SK-N-SH treated with all-trans-retinoic acid at 6 μM for 48 hours (cell line): ENCODE data around the gene SEL1L2.
A peak's percentile ranks its signal among the peaks of the same experiment; 100 is the strongest.

ENCODE experiments used
- ATAC-seq: fragments of 200-7000 bp; cut with Tn5 transposase; 3 replicates; pipeline ENCODE4 v1.9.1; 2020; ENCODE audit warnings: mild to moderate bottlenecking, moderate library complexity
- ARNTL ChIP-seq: fragments of 450-650 bp; formaldehyde crosslinking; IDR thresholded peaks from 2 replicates; pipeline ENCODE4 v1.5.0; 2020; ENCODE audit warnings: low read depth, mild to moderate bottlenecking, moderate library complexity, borderline replicate concordance
- BACH2 ChIP-seq: fragments of 250-450 bp; sonication (Bioruptor Pico); IDR thresholded peaks from 2 replicates; pipeline ENCODE4 v1.9.0; 2021; ENCODE audit warnings: mild to moderate bottlenecking, borderline replicate concordance
- ESRRG ChIP-seq: fragments of 250-450 bp; sonication (Bioruptor Pico); IDR thresholded peaks from 2 replicates; pipeline ENCODE4 v1.6.1; 2021; ENCODE audit warnings: mild to moderate bottlenecking
- GLIS3 ChIP-seq: fragments of 250-450 bp; sonication (Bioruptor Pico); IDR thresholded peaks from 2 replicates; pipeline ENCODE4 v1.5.0; 2020; ENCODE audit warnings: mild to moderate bottlenecking, moderate library complexity
- ISL1 ChIP-seq: fragments of 250-450 bp; sonication (Bioruptor Pico); IDR thresholded peaks from 2 replicates; pipeline ENCODE4 v2.1.2; 2022; ENCODE audit warnings: mild to moderate bottlenecking, moderate library complexity
- OSR1 ChIP-seq: fragments of 250-450 bp; sonication (Bioruptor Pico); IDR thresholded peaks from 2 replicates; pipeline ENCODE4 v1.8.0; 2022; ENCODE audit warnings: moderate library complexity, mild to moderate bottlenecking, inconsistent platforms
- PPARA ChIP-seq: fragments of 250-450 bp; sonication (Bioruptor Pico); IDR thresholded peaks from 2 replicates; pipeline ENCODE4 v1.5.0; 2020; ENCODE audit warnings: mild to moderate bottlenecking, borderline replicate concordance
- RARB ChIP-seq: fragments of 250-450 bp; sonication (Bioruptor Pico); IDR thresholded peaks from 2 replicates; pipeline ENCODE4 v1.8.0; 2021; ENCODE audit warnings: mild to moderate bottlenecking, moderate library complexity
- SNAI2 ChIP-seq: fragments of 250-450 bp; sonication (Bioruptor Pico); IDR thresholded peaks from 2 replicates; pipeline ENCODE4 v1.5.0; 2020; ENCODE audit warnings: mild to moderate bottlenecking, moderate library complexity
- TCF4 ChIP-seq: fragments of 250-450 bp; sonication (Bioruptor Pico); IDR thresholded peaks from 2 replicates; pipeline ENCODE4 v1.8.0; 2021; ENCODE audit warnings: mild to moderate bottlenecking, moderate library complexity, borderline replicate concordance
- TOX ChIP-seq: fragments of 250-450 bp; sonication (Bioruptor Pico); IDR thresholded peaks from 2 replicates; pipeline ENCODE4 v1.8.0; 2021; ENCODE audit warnings: mild to moderate bottlenecking, moderate library complexity, borderline replicate concordance
- ZC3H10 ChIP-seq: fragments of 250-450 bp; sonication (Bioruptor Pico); IDR thresholded peaks from 2 replicates; pipeline ENCODE4 v1.5.1; 2021; ENCODE audit warnings: mild to moderate bottlenecking, moderate library complexity
- ZFP3 ChIP-seq: fragments of 250-450 bp; sonication (Bioruptor Pico); IDR thresholded peaks from 2 replicates; pipeline ENCODE4 v1.5.0; 2020; ENCODE audit warnings: mild to moderate bottlenecking, moderate library complexity
- ZFP30 ChIP-seq: fragments of 450-650 bp; formaldehyde crosslinking; IDR thresholded peaks from 2 replicates; pipeline ENCODE4 v1.5.0; 2022; ENCODE audit warnings: mild to moderate bottlenecking, moderate library complexity
- ZNF565 ChIP-seq: fragments of 450-650 bp; formaldehyde crosslinking; conservative IDR thresholded peaks from 2 replicates; pipeline ENCODE4 v1.5.0; 2020; ENCODE audit warnings: low read depth, mild to moderate bottlenecking, moderate library complexity
- ZNF70 ChIP-seq: fragments of 450-650 bp; formaldehyde crosslinking; IDR thresholded peaks from 2 replicates; pipeline ENCODE4 v1.5.0; 2020; ENCODE audit warnings: mild to moderate bottlenecking, moderate library complexity
- ZNF8 ChIP-seq: fragments of 450-650 bp; formaldehyde crosslinking; IDR thresholded peaks from 2 replicates; pipeline ENCODE4 v1.5.0; 2020; ENCODE audit warnings: mild to moderate bottlenecking, moderate library complexity
- TF ChIP-seq, protein P1 (sequence below): fragments of 250-450 bp; sonication (Bioruptor Pico); IDR thresholded peaks from 2 replicates; pipeline ENCODE4 v1.8.0; 2020; ENCODE audit warnings: mild to moderate bottlenecking, moderate library complexity, borderline replicate concordance
- TF ChIP-seq, protein P2 (sequence below): fragments of 250-450 bp; sonication (Bioruptor Pico); IDR thresholded peaks from 2 replicates; pipeline ENCODE4 v1.5.0; 2020; ENCODE audit warnings: mild to moderate bottlenecking, moderate library complexity
- TF ChIP-seq, protein P3 (sequence below): fragments of 250-450 bp; sonication (Bioruptor Pico); IDR thresholded peaks from 2 replicates; pipeline ENCODE4 v1.5.1; 2020; ENCODE audit warnings: low read depth, mild to moderate bottlenecking, moderate library complexity
- TF ChIP-seq, protein P4 (sequence below): fragments of 250-450 bp; sonication (Bioruptor Pico); IDR thresholded peaks from 2 replicates; pipeline ENCODE4 v1.5.1; 2021; ENCODE audit warnings: mild to moderate bottlenecking, moderate library complexity

SEL1L2 gene

DNA sequence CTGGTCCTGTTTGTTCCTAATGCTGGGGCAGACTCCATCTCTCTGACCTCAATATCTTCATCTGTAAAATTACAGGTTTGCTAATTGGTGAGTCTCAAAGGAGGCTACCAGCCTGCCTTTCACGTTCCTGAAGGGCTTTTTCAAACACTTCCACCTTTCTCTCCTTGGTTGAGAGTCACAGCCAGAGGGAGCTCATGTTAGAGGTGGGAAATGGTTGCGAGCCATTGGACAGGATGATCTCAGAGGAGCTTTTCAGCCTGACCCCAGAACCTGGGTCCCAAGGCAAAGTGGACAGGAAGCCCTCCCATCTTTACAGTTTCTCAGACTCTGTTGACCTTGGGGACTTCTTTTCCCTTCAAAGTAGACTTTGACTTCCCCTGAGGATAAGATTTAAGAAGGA is 168.0 kb downstream of the SEL1L2 start:
- no peak for ATAC-seq
- TF ChIP-seq GLIS3 (CRISPR knock-in tag), result no peak
- TF ChIP-seq RARB (CRISPR knock-in tag), result no peak
- TF ChIP-seq ZFP30 (CRISPR knock-in tag), result no peak

DNA sequence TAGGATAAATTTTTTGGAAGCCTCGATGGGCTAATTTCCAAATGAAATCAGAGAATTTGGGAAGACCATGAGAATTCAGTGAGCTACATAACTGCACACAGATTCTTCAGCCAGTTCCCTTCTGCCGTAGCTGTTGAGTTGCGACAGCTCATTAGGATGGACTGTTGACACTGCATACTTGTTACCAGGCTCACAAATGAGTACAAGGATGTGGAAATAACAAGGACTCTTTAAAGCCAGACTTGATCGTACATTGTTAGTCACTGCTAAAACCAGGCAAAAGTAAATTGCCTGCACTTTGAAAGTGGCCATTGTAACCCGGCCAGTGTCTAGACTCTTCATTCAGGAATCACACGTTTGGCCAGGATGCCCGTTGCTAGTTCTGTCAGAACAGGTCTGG is 168.5 kb downstream of the SEL1L2 start:
- TF ChIP-seq TOX (CRISPR knock-in tag) (no peak), OSR1 (CRISPR knock-in tag) (no peak), RARB (CRISPR knock-in tag) (no peak), ARNTL (CRISPR knock-in tag) (no peak), ZNF565 (CRISPR knock-in tag) (no peak)
- no peak for ATAC-seq

DNA sequence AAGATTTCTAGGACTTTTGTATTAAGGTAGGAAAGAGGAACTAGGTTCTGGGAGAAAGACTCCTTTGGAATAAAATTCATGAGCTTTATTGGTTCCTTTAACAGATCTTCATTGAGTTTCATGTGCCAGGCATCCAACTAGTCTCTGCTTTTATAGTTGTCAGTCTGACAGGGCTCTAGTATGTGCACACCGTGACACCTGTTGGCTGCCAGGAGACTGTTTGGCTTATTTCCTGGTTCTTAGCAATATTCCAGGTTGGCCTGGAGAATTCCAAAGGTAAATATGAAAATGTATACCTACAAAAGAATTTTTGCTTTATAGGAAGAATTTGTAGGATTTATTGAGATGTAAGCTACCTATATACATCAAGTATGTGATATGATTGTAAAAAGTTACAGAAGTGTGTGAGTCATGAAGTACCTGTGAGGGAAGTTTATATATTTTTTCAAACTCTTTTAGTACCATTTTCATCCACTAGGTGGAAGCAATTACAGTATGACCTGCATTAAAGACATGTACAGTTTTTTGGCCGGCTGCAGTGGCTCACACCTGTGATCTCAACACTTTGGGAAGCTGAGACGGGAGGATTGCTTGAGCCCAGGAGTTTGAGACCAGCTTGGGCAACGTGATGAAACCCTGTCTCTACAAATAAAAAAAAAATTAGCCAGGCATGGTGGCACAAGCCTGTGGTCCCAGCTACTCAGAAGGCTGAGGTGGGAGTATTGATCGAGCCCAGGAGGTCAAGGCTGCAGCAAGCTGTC is 170.3 kb downstream of the SEL1L2 start:
- ATAC-seq, result peak; percentile 83
- TF ChIP-seq OSR1 (CRISPR knock-in tag) (no peak), SNAI2 (CRISPR knock-in tag) (no peak), ARNTL (CRISPR knock-in tag) (no peak), ZC3H10 (CRISPR knock-in tag) (no peak), GLIS3 (CRISPR knock-in tag) (no peak), ZNF70 (CRISPR knock-in tag) (no peak), PPARA (CRISPR knock-in tag) (no peak), ZNF8 (CRISPR knock-in tag) (no peak), TOX (CRISPR knock-in tag) (no peak), ZNF565 (CRISPR knock-in tag) (no peak), ESRRG (no peak), TCF4 (CRISPR knock-in tag) (no peak)
- TF ChIP-seq, protein P1, sequence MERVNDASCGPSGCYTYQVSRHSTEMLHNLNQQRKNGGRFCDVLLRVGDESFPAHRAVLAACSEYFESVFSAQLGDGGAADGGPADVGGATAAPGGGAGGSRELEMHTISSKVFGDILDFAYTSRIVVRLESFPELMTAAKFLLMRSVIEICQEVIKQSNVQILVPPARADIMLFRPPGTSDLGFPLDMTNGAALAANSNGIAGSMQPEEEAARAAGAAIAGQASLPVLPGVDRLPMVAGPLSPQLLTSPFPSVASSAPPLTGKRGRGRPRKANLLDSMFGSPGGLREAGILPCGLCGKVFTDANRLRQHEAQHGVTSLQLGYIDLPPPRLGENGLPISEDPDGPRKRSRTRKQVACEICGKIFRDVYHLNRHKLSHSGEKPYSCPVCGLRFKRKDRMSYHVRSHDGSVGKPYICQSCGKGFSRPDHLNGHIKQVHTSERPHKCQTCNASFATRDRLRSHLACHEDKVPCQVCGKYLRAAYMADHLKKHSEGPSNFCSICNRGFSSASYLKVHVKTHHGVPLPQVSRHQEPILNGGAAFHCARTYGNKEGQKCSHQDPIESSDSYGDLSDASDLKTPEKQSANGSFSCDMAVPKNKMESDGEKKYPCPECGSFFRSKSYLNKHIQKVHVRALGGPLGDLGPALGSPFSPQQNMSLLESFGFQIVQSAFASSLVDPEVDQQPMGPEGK (CRISPR knock-in tag), result no peak
- TF ChIP-seq, protein P2, sequence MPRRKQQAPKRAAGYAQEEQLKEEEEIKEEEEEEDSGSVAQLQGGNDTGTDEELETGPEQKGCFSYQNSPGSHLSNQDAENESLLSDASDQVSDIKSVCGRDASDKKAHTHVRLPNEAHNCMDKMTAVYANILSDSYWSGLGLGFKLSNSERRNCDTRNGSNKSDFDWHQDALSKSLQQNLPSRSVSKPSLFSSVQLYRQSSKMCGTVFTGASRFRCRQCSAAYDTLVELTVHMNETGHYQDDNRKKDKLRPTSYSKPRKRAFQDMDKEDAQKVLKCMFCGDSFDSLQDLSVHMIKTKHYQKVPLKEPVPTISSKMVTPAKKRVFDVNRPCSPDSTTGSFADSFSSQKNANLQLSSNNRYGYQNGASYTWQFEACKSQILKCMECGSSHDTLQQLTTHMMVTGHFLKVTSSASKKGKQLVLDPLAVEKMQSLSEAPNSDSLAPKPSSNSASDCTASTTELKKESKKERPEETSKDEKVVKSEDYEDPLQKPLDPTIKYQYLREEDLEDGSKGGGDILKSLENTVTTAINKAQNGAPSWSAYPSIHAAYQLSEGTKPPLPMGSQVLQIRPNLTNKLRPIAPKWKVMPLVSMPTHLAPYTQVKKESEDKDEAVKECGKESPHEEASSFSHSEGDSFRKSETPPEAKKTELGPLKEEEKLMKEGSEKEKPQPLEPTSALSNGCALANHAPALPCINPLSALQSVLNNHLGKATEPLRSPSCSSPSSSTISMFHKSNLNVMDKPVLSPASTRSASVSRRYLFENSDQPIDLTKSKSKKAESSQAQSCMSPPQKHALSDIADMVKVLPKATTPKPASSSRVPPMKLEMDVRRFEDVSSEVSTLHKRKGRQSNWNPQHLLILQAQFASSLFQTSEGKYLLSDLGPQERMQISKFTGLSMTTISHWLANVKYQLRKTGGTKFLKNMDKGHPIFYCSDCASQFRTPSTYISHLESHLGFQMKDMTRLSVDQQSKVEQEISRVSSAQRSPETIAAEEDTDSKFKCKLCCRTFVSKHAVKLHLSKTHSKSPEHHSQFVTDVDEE, result no peak

DNA sequence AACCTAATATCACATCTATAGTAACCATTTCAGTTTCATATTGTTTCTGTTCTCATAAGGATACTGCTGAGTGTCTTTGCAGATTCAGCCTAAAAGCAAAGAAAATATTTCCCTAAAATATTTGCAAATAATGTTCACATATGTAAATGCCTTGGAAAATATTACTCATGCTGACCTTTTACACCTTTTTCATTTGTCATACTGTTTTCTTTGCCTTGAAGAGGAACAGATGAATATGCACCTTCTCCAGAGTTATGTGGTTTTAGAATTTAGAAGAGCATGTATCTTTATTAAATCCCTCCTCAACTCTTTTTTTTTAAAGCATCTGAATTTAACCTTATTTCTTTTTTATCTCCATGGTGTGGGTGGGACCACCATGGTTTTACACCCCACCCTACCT is 173.1 kb downstream of the SEL1L2 start:
- ATAC-seq, result no peak
- TF ChIP-seq TCF4 (CRISPR knock-in tag) (no peak), ZFP3 (CRISPR knock-in tag) (no peak), GLIS3 (CRISPR knock-in tag) (no peak), RARB (CRISPR knock-in tag) (no peak), OSR1 (CRISPR knock-in tag) (no peak)

DNA sequence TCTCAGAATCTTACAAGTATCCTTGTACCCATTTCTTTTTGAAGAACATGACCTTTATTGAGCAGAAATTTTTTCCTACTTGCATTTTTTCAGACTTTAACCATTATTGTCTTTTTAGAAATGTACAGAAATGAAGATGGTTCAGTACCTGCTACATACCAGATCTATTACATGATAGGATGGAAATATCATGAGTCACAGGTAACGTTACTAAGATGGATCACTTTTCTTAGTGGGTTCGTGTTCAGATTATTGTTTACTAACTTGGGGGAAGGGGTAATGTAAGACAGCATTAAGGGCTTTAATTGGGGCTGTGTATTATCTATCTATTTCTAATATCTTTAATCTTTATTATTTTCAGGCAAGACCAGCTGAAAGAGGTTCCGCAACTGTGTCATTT is 173.7 kb downstream of the SEL1L2 start:
- no peak for ATAC-seq
- no peak for TF ChIP-seq PPARA (CRISPR knock-in tag)

DNA sequence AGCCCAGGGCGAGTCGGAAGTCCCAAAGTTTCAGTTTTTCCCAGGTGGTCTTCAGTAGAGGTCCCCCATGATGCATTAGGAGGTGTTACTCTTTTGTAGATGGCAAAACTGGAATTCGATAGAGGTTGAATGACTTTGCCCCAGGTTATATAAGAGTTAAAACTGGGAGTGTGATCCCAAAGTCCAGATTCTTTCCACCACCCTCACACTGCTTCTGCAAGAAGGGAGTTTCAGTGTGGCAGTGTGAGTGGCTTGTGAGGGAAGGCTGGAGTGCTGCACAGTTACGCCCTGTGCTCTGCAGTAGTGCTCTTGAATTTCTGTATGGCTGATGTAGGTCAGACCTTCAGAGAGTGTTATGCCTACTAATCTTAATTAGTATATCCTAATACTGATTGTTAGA is 175.7 kb downstream of the SEL1L2 start:
- no peak for ATAC-seq
- TF ChIP-seq ISL1, result no peak
- TF ChIP-seq ZFP30 (CRISPR knock-in tag), result no peak
- no peak for TF ChIP-seq ZFP3 (CRISPR knock-in tag)
- TF ChIP-seq, protein P2, result no peak
- no peak for TF ChIP-seq SNAI2 (CRISPR knock-in tag)
- TF ChIP-seq, protein P3, sequence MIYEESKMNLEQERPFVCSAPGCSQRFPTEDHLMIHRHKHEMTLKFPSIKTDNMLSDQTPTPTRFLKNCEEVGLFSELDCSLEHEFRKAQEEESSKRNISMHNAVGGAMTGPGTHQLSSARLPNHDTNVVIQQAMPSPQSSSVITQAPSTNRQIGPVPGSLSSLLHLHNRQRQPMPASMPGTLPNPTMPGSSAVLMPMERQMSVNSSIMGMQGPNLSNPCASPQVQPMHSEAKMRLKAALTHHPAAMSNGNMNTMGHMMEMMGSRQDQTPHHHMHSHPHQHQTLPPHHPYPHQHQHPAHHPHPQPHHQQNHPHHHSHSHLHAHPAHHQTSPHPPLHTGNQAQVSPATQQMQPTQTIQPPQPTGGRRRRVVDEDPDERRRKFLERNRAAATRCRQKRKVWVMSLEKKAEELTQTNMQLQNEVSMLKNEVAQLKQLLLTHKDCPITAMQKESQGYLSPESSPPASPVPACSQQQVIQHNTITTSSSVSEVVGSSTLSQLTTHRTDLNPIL (CRISPR knock-in tag), result no peak
- TF ChIP-seq, protein P4, sequence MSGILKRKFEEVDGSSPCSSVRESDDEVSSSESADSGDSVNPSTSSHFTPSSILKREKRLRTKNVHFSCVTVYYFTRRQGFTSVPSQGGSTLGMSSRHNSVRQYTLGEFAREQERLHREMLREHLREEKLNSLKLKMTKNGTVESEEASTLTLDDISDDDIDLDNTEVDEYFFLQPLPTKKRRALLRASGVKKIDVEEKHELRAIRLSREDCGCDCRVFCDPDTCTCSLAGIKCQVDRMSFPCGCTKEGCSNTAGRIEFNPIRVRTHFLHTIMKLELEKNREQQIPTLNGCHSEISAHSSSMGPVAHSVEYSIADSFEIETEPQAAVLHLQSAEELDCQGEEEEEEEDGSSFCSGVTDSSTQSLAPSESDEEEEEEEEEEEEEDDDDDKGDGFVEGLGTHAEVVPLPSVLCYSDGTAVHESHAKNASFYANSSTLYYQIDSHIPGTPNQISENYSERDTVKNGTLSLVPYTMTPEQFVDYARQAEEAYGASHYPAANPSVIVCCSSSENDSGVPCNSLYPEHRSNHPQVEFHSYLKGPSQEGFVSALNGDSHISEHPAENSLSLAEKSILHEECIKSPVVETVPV (CRISPR knock-in tag), result no peak
- TF ChIP-seq BACH2 (CRISPR knock-in tag), result no peak
- no peak for TF ChIP-seq ARNTL (CRISPR knock-in tag)
